MM.1S (cell line): ENCODE data around the gene XPR1.
A peak's percentile ranks its signal among the peaks of the same experiment; 100 is the strongest.

ENCODE experiments used
- DNase-seq: peaks from one replicate; pipeline ENCODE4 v3.0.0-alpha.2; 2015
- H2AFZ ChIP-seq: fragments of 300-600 bp; sonication (generic); 2 replicates; pipeline ENCODE4 v1.6.0; 2016; ENCODE audit warnings: antibody characterized with exemption, low read length
- H3F3A ChIP-seq: fragments of 300-600 bp; sonication (generic); 2 replicates; pipeline ENCODE4 v1.6.1; 2016; ENCODE audit warnings: mild to moderate bottlenecking, antibody characterized with exemption, low read length, moderate library complexity, mixed read lengths; ENCODE audit not compliant: insufficient read depth
- H3K27ac ChIP-seq: fragments of 300-600 bp; sonication (generic); 2 replicates; pipeline ENCODE4 v1.5.1; 2016; ENCODE audit warnings: mild to moderate bottlenecking, low read length
- H3K27me3 ChIP-seq: fragments of 300-600 bp; sonication (generic); replicated peaks from 2 replicates; pipeline ENCODE4 v1.6.0; 2016; ENCODE audit warnings: low read length; ENCODE audit not compliant: insufficient read depth
- H3K36me3 ChIP-seq: fragments of 300-600 bp; sonication (generic); replicated peaks from 2 replicates; pipeline ENCODE4 v1.6.1; 2016; ENCODE audit warnings: mild to moderate bottlenecking, low read length, mixed read lengths; ENCODE audit not compliant: insufficient read depth
- H3K4me1 ChIP-seq: fragments of 300-600 bp; sonication (generic); 2 replicates; pipeline ENCODE4 v1.6.1; 2016; ENCODE audit warnings: low read length, mixed read lengths
- H3K4me2 ChIP-seq: fragments of 300-600 bp; sonication (generic); 2 replicates; pipeline ENCODE4 v1.6.0; 2016; ENCODE audit warnings: low read depth, low read length
- H3K4me3 ChIP-seq: fragments of 300-600 bp; sonication (generic); 2 replicates; pipeline ENCODE4 v1.5.1; 2016; ENCODE audit warnings: low read length, mixed read lengths
- H3K79me2 ChIP-seq: fragments of 300-600 bp; sonication (generic); 2 replicates; pipeline ENCODE4 v1.6.1; 2016; ENCODE audit warnings: mixed run types, low read length, mixed read lengths
- H3K9ac ChIP-seq: fragments of 300-600 bp; sonication (generic); 2 replicates; pipeline ENCODE4 v1.6.1; 2016; ENCODE audit warnings: low read length, mixed read lengths
- H3K9me2 ChIP-seq: fragments of 300-600 bp; sonication (generic); replicated peaks from 2 replicates; pipeline ENCODE4 v1.6.1; 2016; ENCODE audit warnings: mild to moderate bottlenecking, low read length, mixed read lengths; ENCODE audit not compliant: insufficient read depth
- H3K9me3 ChIP-seq: fragments of 300-600 bp; sonication (generic); replicated peaks from 2 replicates; pipeline ENCODE4 v1.6.1; 2016; ENCODE audit warnings: mild to moderate bottlenecking, low read length, mixed read lengths; ENCODE audit not compliant: insufficient read depth
- H4K20me1 ChIP-seq: fragments of 300-600 bp; sonication (generic); 2 replicates; pipeline ENCODE4 v1.6.1; 2016; ENCODE audit warnings: mild to moderate bottlenecking, low read length, moderate library complexity, mixed read lengths; ENCODE audit not compliant: insufficient read depth
- EZH2 ChIP-seq: fragments of 300-600 bp; sonication (generic); optimal IDR thresholded peaks from 2 replicates; pipeline ENCODE3; 2017; ENCODE audit warnings: low read depth, mild to moderate bottlenecking, antibody characterized with exemption, low read length, mixed read lengths
- EZH2phosphoT487 ChIP-seq: fragments of 300-600 bp; sonication (generic); IDR thresholded peaks from 2 replicates; pipeline ENCODE4 v1.6.1; 2018; ENCODE audit warnings: antibody characterized with exemption, low read length
- TF ChIP-seq, protein P1 (sequence below): fragments of 300-600 bp; sonication (generic); IDR thresholded peaks from 2 replicates; pipeline ENCODE4 v1.5.1; 2016; ENCODE audit warnings: antibody characterized with exemption, low read length, mixed read lengths

Gene XPR1

DNA sequence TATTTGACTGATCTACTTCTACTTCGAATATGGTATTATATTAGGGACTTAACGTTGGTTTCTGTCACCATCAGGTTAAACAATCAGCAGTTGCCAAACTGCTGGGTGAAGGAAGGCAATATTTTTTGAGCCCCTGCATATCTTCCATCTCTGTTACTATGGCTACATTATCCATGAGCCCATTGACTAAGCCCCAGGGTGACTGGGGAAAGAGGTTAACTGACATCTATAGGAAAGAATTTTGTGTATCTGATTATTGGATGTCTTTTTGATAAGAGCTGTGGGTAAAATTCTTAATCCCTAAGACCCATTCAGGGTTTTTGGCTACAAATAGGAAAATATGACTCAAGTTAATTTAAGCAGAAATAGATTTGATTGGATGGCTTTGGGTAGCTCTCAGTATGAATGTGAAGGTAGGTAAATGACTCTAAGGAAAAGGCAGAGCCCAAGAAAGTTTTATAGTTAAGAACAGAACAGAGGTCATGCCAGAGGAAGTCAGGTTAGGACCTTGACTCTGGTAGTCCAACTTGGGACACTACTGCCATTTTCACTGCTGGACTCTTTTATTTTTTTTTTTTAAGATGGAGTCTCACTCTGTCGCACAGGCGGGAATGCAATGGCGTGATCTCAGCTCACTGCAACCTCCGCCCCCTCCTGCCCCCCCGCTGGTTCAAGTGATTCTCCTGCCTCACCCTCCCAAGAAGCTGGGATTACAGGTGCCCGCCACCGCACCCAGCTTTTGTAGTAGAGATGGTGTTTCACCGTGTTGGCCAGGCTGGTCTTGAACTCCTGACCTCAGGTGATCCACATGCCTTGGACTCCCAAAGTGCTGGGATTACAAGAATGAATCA lies 8.9 kb upstream of the XPR1 start:
- H3F3A ChIP-seq = no peaks in the 10 kb centered on the region
- no peaks in the 10 kb centered on the region for H3K79me2 ChIP-seq
- H3K4me3 ChIP-seq = no peak overlapping the region
- no peak overlapping the region for H2AFZ ChIP-seq
- no peak for DNase-seq
- H3K9me2 ChIP-seq = no peaks in the 10 kb centered on the region
- H3K4me2 ChIP-seq = no peak overlapping the region
- H3K27ac ChIP-seq = no peak overlapping the region
- no peak overlapping the region for H3K9ac ChIP-seq
- H3K9me3 ChIP-seq = no peaks in the 10 kb centered on the region
- H3K36me3 ChIP-seq = no peaks in the 10 kb centered on the region
- H3K4me1 ChIP-seq = no peaks in the 10 kb centered on the region
- no peaks in the 10 kb centered on the region for H3K27me3 ChIP-seq
- H4K20me1 ChIP-seq = no peaks in the 10 kb centered on the region
- TF ChIP-seq EZH2 = no peak
- TF ChIP-seq EZH2phosphoT487 = no peak
- TF ChIP-seq, protein P1, sequence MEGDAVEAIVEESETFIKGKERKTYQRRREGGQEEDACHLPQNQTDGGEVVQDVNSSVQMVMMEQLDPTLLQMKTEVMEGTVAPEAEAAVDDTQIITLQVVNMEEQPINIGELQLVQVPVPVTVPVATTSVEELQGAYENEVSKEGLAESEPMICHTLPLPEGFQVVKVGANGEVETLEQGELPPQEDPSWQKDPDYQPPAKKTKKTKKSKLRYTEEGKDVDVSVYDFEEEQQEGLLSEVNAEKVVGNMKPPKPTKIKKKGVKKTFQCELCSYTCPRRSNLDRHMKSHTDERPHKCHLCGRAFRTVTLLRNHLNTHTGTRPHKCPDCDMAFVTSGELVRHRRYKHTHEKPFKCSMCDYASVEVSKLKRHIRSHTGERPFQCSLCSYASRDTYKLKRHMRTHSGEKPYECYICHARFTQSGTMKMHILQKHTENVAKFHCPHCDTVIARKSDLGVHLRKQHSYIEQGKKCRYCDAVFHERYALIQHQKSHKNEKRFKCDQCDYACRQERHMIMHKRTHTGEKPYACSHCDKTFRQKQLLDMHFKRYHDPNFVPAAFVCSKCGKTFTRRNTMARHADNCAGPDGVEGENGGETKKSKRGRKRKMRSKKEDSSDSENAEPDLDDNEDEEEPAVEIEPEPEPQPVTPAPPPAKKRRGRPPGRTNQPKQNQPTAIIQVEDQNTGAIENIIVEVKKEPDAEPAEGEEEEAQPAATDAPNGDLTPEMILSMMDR = no peak

DNA sequence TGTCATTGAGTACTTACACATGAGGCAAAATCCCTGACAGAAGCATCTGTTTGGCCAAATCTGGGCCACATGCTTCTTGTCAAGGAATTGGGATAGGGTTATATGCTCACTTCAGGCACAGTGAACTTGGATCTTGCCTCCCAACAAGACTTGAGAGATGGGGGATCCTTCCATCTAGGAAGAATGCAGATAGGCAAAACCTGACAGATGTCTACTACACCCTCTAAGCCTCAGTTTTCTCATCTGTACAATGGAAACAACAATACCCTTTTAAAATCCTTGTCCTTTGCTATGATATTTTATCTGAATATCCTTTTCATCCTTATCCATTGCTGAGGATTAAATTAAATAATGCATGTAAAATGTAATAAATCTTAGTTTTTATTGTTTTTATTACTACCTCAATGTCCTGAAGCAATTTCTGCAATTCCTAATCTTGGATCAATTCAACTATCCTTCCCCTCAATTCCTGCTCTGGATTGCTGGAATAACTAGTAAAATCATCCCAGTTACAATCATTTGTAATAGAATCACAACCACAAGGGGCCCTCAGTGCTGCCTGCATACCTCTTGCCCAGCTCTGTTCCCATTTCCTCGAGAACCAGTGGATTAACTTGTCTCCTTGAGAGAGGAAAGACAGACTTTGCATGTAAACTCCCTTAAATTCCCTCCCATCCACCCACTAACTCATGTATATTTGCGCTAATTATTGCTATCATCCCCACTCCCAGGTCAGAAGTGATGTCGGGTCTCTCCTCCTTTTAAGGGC lies 8.1 kb upstream of the XPR1 start:
- DNase-seq = no peak
- no peak overlapping the region for H3K27ac ChIP-seq
- no peaks in the 10 kb centered on the region for H3K9me3 ChIP-seq
- H3K9me2 ChIP-seq = no peaks in the 10 kb centered on the region
- H3K79me2 ChIP-seq = no peaks in the 10 kb centered on the region
- no peaks in the 10 kb centered on the region for H3K4me1 ChIP-seq
- TF ChIP-seq EZH2 (no peak), EZH2phosphoT487 (no peak)
- TF ChIP-seq, protein P1 = 0 out of 2 replicates have a peak, but pooled peaks have one; percentile 5
- no peaks in the 10 kb centered on the region for H3K36me3 ChIP-seq
- H4K20me1 ChIP-seq = no peaks in the 10 kb centered on the region
- H2AFZ ChIP-seq = no peak overlapping the region
- no peaks in the 10 kb centered on the region for H3F3A ChIP-seq
- H3K4me3 ChIP-seq = no peak overlapping the region
- no peaks in the 10 kb centered on the region for H3K27me3 ChIP-seq
- H3K9ac ChIP-seq = no peak overlapping the region
- H3K4me2 ChIP-seq = no peak overlapping the region

DNA sequence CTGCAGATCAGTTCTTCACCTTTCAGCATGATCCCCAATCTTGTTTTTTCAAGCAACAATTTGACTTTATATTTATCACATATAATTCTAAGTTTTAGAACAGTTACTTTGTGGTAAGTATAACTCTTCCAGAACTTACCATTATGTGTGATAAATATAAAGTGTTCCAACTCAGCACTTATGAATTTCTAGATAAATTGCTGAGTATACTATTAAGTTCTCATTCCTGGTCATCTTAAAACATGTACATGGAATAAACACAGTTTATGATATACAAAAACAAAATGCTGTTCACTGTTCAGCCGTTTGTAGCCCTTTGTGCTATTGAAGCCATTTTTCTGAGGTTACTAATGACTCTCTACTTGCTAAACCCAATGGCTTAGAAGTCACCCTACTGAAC lies 5.1 kb upstream of the XPR1 start:
- Histone ChIP-seq H3K9me2 (no peaks in the 10 kb centered on the region), H3K36me3 (no peaks in the 10 kb centered on the region), H2AFZ (no peak overlapping the region), H3K4me3 (no peak overlapping the region), H3K4me2 (no peak overlapping the region), H3K79me2 (no peaks in the 10 kb centered on the region), H3F3A (no peaks in the 10 kb centered on the region), H3K27me3 (no peaks in the 10 kb centered on the region), H3K27ac (no peak overlapping the region), H3K9me3 (no peaks in the 10 kb centered on the region), H4K20me1 (no peaks in the 10 kb centered on the region), H3K9ac (no peak overlapping the region), H3K4me1 (peaks cover 3% of the 10 kb centered on the region; the same call in 1 of the 2 replicates)
- no peak for DNase-seq
- TF ChIP-seq EZH2 (no peak), EZH2phosphoT487 (no peak)
- TF ChIP-seq, protein P1 = no peak
